CD4-positive, alpha-beta T cell treated with Interferon gamma for 1 hour (primary cell): ENCODE results near the gene ARID4A.
A peak's percentile ranks its signal among the peaks of the same experiment; 100 is the strongest.
"Not testable (repeated sequence)": the region's sequence is repeated elsewhere in the genome, so short reads cannot be mapped to it uniquely, and the experiment has no call there.

ENCODE experiments used
- DNase-seq: peaks from one replicate; pipeline ENCODE4 v3.0.0-alpha.2; 2020

Gene ARID4A

GRCh38 chr14:58296726-58297125 lies 1.6 kb upstream of the ARID4A start:
- DNase-seq: no peak

DNA sequence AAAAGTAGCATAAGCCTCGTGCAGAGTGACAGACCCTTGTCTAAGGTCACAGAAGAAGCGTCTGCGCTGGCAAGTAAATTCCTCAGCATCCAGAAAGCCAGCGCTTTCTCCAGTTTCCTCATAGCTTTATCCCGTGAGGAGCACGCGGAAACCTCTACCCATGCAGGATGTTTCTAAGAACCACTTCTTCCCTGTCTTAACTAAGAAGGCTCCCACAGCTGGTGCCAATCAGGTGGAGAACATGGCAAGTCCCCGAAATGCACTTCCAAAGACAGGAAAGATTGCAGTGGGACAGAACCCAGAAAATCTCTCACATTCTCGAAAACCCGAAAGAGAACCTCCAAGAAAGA lies 968 bp upstream of the ARID4A start:
- DNase-seq: no peak

GRCh38 chr14:58297762-58298476 lies 436 bp upstream of the ARID4A start:
- DNase-seq: peak; percentile 99

- DNase-seq: peak; percentile 1
Observed at GRCh38 chr14:58299401-58300330, 1.3 kb downstream of the ARID4A start.

DNA sequence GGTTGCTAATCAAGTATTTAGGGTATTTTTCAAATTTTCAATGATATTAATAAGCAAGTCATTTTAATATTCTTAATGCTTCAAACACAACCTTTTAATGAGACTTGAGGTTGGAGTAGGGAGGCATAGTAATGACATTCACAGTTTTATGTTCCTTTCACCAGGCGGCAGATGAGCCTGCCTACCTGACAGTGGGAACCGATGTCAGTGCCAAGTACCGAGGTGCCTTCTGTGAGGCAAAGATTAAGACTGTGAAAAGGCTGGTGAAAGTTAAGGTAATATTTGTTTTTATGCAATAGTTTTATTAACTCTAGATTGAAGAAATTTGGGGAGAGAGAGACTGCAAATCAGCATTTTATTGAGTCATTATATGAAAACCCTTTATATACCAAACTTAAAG lies 3.1 kb downstream of the ARID4A start:
- no peak for DNase-seq

DNA sequence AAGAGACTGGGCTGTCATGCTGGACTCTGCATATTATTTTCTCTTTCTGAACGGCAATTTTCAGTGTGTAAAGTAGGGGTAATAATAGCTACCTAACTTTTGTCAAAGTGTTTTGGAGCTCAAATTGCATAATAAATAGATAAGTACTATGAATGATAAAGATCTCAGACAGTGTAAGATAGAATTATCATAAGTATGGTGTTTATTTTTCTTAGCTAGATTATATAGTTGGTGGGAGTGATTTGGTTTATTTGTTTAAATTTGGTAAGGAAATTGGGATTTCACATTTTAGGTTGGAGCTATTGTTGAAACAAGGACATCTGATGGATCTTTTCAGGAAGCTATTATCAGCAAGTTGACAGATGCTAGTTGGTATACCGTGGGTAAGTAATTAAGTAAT lies 7.4 kb downstream of the ARID4A start:
- no peak for DNase-seq

DNA sequence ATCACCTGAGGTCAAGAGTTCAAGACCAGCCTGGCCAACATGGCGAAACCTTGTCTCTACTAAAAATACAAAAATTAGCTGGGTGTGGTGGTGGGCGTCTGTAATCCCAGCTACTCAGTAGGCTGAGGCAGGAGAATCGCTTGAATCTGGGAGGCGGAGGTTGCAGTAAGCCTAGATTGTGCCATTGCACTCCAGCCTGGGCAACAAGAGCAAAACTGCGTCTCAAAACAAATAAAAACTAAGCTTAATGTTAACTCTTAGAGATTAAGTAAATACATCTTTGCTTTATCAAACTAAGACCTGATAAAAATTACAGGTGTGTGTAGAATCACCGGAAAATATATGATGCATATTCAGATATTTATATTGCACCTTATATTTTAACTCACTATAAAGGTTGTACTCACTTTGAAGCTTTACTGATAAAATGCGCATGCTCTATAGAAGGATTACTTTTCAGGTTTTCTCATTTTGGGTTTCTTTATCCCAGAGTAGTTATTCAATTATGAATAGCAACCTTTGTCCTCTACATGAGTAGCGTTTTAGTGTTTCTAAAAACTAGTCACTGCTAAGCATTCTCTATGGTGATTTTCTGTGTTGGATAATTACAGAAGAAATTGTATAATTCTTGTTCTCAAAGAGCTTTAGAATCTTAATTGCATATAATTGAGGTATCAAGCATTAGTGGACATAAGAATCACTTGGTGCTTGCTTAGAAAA lies 9.4 kb downstream of the ARID4A start:
- DNase-seq: no peak

- no peak for DNase-seq
Observed at GRCh38 chr14:58309086-58309485, 10.7 kb downstream of the ARID4A start.

DNA sequence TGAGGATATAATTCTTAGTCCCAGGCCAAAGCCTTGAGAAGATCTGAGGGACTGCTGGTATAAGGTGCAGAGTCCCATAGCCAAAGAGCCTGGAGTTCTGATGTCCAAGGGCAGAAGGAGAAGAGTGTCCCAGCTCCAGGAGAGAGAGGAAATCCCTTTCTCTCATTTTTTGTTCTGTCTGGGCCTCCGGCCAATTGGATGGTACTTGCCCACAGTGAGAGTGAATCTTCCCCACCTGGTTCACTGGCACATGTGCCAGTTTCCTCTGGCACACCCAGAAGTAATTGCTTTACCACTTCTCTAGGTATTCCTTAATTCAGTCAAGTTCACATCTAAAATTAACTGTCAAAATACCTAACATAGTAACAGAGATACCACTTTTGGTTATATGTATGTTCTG lies 15.3 kb downstream of the ARID4A start:
- no peak for DNase-seq

DNA sequence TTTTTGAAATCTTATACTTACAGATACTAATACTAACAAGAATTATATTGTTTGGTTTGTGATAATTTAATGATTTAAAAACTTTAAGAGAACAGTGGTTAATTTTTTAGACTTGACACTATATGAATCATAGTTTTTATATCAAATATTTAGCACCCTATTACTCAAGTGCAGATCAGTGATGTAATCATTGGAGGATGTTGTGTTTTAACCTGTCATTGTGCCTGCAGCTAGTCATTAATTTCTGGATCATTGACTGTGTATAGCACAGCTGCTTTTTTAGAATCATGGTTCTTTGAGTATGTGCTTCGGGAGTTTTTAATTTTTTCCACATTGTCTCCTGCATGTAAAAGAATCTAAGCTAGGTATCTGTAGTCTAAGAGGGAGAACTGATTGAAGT lies 17.3 kb downstream of the ARID4A start:
- no peak for DNase-seq

DNA sequence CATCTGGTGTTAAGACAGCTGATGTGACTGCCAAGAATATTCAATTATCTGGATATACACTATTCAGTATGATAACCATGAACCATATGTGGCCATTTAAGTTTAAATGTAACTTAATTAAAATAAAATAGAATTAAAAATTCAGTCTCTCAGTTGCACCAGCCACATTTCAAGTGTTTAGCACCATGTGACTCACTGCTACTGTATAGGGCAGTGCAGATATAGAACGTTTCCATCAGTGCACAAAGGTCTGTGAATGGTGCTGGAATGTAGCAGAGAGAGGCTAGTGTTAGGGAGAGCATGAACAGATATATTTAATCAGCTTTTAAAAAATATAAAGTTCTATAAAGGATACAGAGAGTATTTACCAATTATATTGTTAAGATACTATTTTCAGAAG lies 28.7 kb downstream of the ARID4A start:
- DNase-seq: no peak

DNA sequence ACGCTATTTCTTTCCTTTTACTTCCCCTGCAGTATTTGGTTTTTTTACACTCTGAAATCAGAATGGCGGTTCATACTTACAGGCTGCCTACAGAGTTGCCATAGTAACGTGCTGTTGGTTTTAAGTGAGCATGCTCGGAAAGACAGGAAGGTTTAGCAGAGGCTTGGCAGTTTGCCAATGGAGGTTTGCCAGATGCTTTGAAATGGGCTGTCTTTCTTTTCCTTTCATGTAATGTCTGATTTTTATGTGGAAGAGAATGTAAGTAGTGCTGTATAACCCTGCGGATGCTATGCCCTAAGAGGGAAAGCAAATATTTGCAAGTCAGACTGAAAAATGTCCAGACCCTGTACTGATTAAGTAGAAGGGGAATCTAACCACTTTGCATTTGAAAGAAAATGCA lies 32.8 kb downstream of the ARID4A start:
- peak; percentile 90 for DNase-seq

- DNase-seq: no peak
Observed at GRCh38 chr14:58332561-58332960, 34.2 kb downstream of the ARID4A start.

GRCh38 chr14:58339666-58340065 lies 41.3 kb downstream of the ARID4A start:
- DNase-seq: not testable (repeated sequence)

- DNase-seq: no peak
Observed at GRCh38 chr14:58341152-58341748, 42.9 kb downstream of the ARID4A start.

GRCh38 chr14:58343535-58343934 lies 45.2 kb downstream of the ARID4A start:
- DNase-seq: not testable (repeated sequence)

GRCh38 chr14:58353516-58354299 lies 55.4 kb downstream of the ARID4A start:
- DNase-seq: no peak

DNA sequence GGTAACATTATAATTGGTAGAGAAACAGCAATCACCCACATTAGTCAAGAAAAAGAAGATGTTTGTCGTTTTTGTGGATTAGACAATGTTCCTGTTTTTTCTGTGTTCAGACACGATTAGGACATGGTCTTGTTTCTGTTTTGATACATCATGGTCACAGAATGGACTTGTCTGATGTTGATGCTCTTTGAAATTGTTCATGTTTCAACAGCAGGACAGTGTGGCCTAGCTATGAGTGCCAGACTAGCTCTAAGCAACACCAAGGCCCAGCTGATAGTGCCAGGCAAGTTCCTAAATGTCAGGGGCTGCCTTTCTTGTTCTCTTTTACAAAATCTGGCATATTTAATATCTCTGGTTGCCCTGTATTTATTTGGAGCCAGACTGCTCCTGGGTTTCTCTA lies 56.5 kb downstream of the ARID4A start:
- DNase-seq: no peak

DNA sequence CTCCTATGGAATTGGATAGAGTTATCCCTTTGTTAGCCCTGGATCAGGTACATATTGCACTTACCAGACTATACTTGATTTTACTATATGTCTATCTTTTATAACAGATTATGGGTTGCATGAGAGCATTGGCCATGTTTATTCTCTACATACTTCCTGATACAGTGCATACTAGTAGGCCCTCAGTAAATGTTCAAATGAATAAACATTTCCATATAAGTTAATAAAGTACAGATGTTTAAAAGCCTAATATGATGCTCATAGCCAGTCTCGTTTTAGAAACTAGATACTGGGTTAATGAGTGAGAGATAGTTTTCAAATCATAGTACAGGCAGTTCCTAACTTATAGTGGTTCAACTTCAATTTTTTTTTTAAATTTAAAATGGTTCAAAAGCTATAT lies 57.9 kb downstream of the ARID4A start:
- DNase-seq: no peak

- not testable (repeated sequence) for DNase-seq
Observed at GRCh38 chr14:58362272-58362671, 63.9 kb downstream of the ARID4A start.

GRCh38 chr14:58362798-58363412 lies 64.5 kb downstream of the ARID4A start:
- no peak for DNase-seq

- DNase-seq: no peak
Observed at GRCh38 chr14:58364316-58364715, 66.0 kb downstream of the ARID4A start.
